ENCODE data around the gene PAM.

DNA sequence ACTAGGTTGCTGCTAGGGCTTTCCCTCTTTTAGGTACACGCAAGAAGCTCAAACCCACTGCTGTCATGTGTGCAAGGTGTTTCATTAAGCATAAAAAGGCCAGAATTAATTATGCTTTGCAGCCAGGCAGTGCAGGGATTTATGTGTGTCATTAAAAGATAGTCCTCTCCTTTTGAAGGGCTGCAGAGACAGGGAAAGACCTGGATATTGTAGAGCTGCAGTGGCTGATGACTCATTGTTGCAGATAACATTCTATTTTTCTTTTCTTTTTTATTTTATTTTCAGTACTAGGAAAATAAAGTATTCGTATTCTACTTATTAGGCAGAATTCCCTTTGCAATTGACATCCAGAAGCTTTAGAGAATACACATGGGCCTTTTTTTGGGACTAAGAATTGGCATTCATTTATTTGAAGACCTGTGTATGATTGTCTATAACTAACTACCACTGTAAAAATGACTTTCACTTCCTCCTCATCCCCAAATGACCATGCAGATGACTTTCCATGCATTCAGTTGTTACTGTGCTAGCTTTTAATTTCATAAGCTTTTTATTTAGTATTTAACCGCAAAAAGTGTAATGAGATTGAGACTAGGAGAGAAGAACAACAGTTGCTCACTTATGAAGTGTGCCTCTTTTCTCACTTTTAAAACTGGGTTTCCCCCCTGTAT lies 113.0 kb downstream of the PAM start:
- TF ChIP-seq, protein P1, sequence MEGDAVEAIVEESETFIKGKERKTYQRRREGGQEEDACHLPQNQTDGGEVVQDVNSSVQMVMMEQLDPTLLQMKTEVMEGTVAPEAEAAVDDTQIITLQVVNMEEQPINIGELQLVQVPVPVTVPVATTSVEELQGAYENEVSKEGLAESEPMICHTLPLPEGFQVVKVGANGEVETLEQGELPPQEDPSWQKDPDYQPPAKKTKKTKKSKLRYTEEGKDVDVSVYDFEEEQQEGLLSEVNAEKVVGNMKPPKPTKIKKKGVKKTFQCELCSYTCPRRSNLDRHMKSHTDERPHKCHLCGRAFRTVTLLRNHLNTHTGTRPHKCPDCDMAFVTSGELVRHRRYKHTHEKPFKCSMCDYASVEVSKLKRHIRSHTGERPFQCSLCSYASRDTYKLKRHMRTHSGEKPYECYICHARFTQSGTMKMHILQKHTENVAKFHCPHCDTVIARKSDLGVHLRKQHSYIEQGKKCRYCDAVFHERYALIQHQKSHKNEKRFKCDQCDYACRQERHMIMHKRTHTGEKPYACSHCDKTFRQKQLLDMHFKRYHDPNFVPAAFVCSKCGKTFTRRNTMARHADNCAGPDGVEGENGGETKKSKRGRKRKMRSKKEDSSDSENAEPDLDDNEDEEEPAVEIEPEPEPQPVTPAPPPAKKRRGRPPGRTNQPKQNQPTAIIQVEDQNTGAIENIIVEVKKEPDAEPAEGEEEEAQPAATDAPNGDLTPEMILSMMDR (conservative IDR thresholded peaks at IDR 0.05; ENCODE audit: low read length): no peak
- TF ChIP-seq EZH2phosphoT487 (IDR thresholded peaks at IDR 0.05; ENCODE audit: borderline replicate concordance, low read depth, low read length): no peak

Data from OCI-LY7 (cell line).